GM12878 (cell line): ENCODE measurements around the gene TBC1D10A. TPM values are rescaled to one million over a fixed set of nuclear protein-coding genes. Genes with fewer than 3 reads are reported as not detected.

Experiments used
- ATAC-seq: fragments of 200-7000 bp; cut with Tn5 transposase; 3 replicates; pipeline ENCODE4 v1.9.1; 2020; ENCODE audit warnings: mild to moderate bottlenecking, moderate library complexity
- BruUV-seq: library from RNA; stranded (reverse); fragments of 400-500 nt; replicated peaks from 2 replicates; lab custom pipeline; 2021; lab: Mats Ljungman, UMichigan
- CTCF ChIA-PET: fragments of 300-600 bp; sonication (Branson Sonifier 250); formaldehyde crosslinking; extraction: SDS; loops from one replicate; lab custom pipeline; 2021; ENCODE audit warnings: inconsistent platforms; lab: Yijun Ruan, JAX
- POLR2A ChIA-PET: fragments of 350-600 bp; formaldehyde crosslinking; extraction: SDS; loops from one replicate; lab custom pipeline; 2021; ENCODE audit warnings: inconsistent platforms; lab: Charles Lee
- RAD21 ChIA-PET: fragments of 300-600 bp; sonication (Branson Sonifier 250); formaldehyde crosslinking; loops from one replicate; lab custom pipeline; 2023; ENCODE audit warnings: antibody characterized with exemption; ENCODE audit not compliant: unreplicated experiment; lab: Charles Lee
- SMC1A ChIA-PET: fragments of 300-600 bp; sonication (Branson Sonifier 250); formaldehyde crosslinking; loops from one replicate; lab custom pipeline; 2023; ENCODE audit not compliant: unreplicated experiment, uncharacterized antibody; lab: Charles Lee
- DNase-seq: peaks from one replicate; pipeline ENCODE4 v3.0.0-alpha.2; 2011; ENCODE audit warnings: low read depth, low spot score
- FAIRE-seq: peaks from 3 replicates; lab custom pipeline; 2011; peaks lifted over from hg19 to GRCh38; lab: Jason Lieb, UNC
- H2AFZ ChIP-seq: 2 replicates; pipeline ENCODE4 v1.6.0; 2011; ENCODE audit warnings: low read depth, low read length, control low read depth; ENCODE audit not compliant: control insufficient read depth
- H3K27ac ChIP-seq: 2 replicates; pipeline ENCODE4 v1.5.1; 2011; ENCODE audit warnings: control low read depth; ENCODE audit not compliant: control insufficient read depth, insufficient read depth
- H3K27me3 ChIP-seq, 2 experiments: replicated peaks in 1 of 2; 2 replicates each; pipeline versions ENCODE4 v1.6.0 to v1.6.1; 2011; ENCODE audit warnings: low read length in 1 of 2; ENCODE audit not compliant: control insufficient read depth in 2 of 2, insufficient read depth in 2 of 2
- H3K36me3 ChIP-seq, 2 experiments: 2 replicates each; pipeline ENCODE4 v1.5.1; 2011; ENCODE audit warnings: low read length in 1 of 2; ENCODE audit not compliant: control insufficient read depth in 2 of 2, insufficient read depth in 2 of 2
- H3K4me1 ChIP-seq: 2 replicates; pipeline ENCODE4 v1.6.1; 2011; ENCODE audit warnings: mild to moderate bottlenecking, low read length, moderate library complexity, mixed read lengths; ENCODE audit not compliant: control insufficient read depth, insufficient read depth
- H3K4me2 ChIP-seq: 2 replicates; pipeline ENCODE4 v1.6.0; 2011; ENCODE audit warnings: control low read depth; ENCODE audit not compliant: control insufficient read depth, insufficient read depth
- H3K4me3 ChIP-seq: fragments of 200-600 bp; sonication (generic); 2 replicates; pipeline ENCODE4 v1.5.1; 2016
- H3K79me2 ChIP-seq: 2 replicates; pipeline ENCODE4 v1.6.0; 2011; ENCODE audit warnings: low read length; ENCODE audit not compliant: control insufficient read depth, insufficient read depth
- H3K9ac ChIP-seq: 2 replicates; pipeline ENCODE4 v1.8.0; 2011; ENCODE audit warnings: low read length, control low read depth, mixed read lengths; ENCODE audit not compliant: control insufficient read depth, insufficient read depth
- H3K9me3 ChIP-seq: replicated peaks from 3 replicates; pipeline ENCODE4 v1.5.1; 2011; ENCODE audit warnings: mild to moderate bottlenecking, low read length; ENCODE audit not compliant: control insufficient read depth, insufficient read depth
- H4K20me1 ChIP-seq: 2 replicates; pipeline ENCODE4 v1.6.0; 2011; ENCODE audit not compliant: control insufficient read depth, insufficient read depth
- BCL11A ChIP-seq: IDR thresholded peaks from 2 replicates; pipeline ENCODE4 v1.6.1; 2011; ENCODE audit warnings: low read depth, low read length
- BCLAF1 ChIP-seq: fragments of 450-650 bp; IDR thresholded peaks from 2 replicates; pipeline ENCODE4 v1.6.1; 2017; ENCODE audit warnings: antibody characterized with exemption, mild to moderate bottlenecking, moderate library complexity
- BRCA1 ChIP-seq: IDR thresholded peaks from 2 replicates; pipeline ENCODE4 v1.6.1; 2011; ENCODE audit warnings: low read depth, low read length, improper control_type of control experiment
- DPF2 ChIP-seq: fragments of 450-650 bp; IDR thresholded peaks from 2 replicates; pipeline ENCODE4 v1.6.1; 2017; ENCODE audit warnings: mild to moderate bottlenecking
- ESRRA ChIP-seq: IDR thresholded peaks from 2 replicates; pipeline ENCODE4 v1.6.1; 2012; ENCODE audit warnings: mild to moderate bottlenecking, low read length, improper control_type of control experiment
- HDAC2 ChIP-seq: fragments of 200-600 bp; sonication (generic); IDR thresholded peaks from 2 replicates; pipeline ENCODE4 v1.6.1; 2017
- HDAC6 ChIP-seq: fragments of 200-600 bp; sonication (generic); IDR thresholded peaks from one replicate; pipeline ENCODE4 v1.8.0; 2017; ENCODE audit warnings: antibody characterized with exemption; ENCODE audit not compliant: unreplicated experiment
- HDGF ChIP-seq: fragments of 450-650 bp; IDR thresholded peaks from 2 replicates; pipeline ENCODE4 v1.6.1; 2016; ENCODE audit warnings: antibody characterized with exemption
- IRF4 ChIP-seq: IDR thresholded peaks from 2 replicates; pipeline ENCODE4 v1.6.1; 2011; ENCODE audit warnings: low read depth, low read length
- KAT2A ChIP-seq: conservative IDR thresholded peaks from 2 replicates; pipeline ENCODE4 v1.6.1; 2011; ENCODE audit warnings: low read depth, low read length; ENCODE audit not compliant: control insufficient read depth
- RAD21 ChIP-seq: IDR thresholded peaks from 2 replicates; pipeline ENCODE4 v1.6.1; 2011; ENCODE audit warnings: mild to moderate bottlenecking, low read depth, low read length, moderate library complexity; ENCODE audit not compliant: insufficient read depth
- SIX5 ChIP-seq: IDR thresholded peaks from 2 replicates; pipeline ENCODE4 v1.6.1; 2011; ENCODE audit warnings: mild to moderate bottlenecking, low read depth, low read length, moderate library complexity; ENCODE audit not compliant: severe bottlenecking
- SKIL ChIP-seq: fragments of 450-650 bp; IDR thresholded peaks from 2 replicates; pipeline ENCODE4 v1.6.1; 2017; ENCODE audit warnings: mild to moderate bottlenecking, low read depth, inconsistent platforms; ENCODE audit not compliant: poor library complexity, severe bottlenecking
- SMAD1 ChIP-seq: fragments of 450-650 bp; IDR thresholded peaks from 2 replicates; pipeline ENCODE4 v1.6.1; 2018; ENCODE audit warnings: mild to moderate bottlenecking, low read depth; ENCODE audit not compliant: partially characterized antibody
- SRF ChIP-seq, 2 experiments: IDR thresholded peaks; 2 replicates each; pipeline ENCODE4 v1.6.1; 2011; ENCODE audit warnings: low read depth in 2 of 2, low read length in 2 of 2, mild to moderate bottlenecking in 1 of 2, moderate library complexity in 1 of 2
- ZNF274 ChIP-seq: IDR thresholded peaks from one replicate; pipeline ENCODE4 v1.8.0; 2011; ENCODE audit not compliant: insufficient read length, insufficient read depth
- WGBS: methylation state at CpG from one replicate; pipeline ENCODE4 v1.1.6; 2016; ENCODE audit warnings: low lambda C conversion rate; ENCODE audit not compliant: insufficient replicate concordance, insufficient coverage; ENCODE audit errors: missing lambda C conversion rate; 5-methylcytosine and 5-hydroxymethylcytosine counted together
- in situ Hi-C: fragments of 300-500 bp; cut with MboI; formaldehyde crosslinking; loops from 9 replicates; pipeline ENCODE4 v1.14.3; 2018; ENCODE audit warnings: mixed read lengths
- intact Hi-C: fragments of 100-400 bp; cut with micrococcal nuclease; formaldehyde crosslinking; loops from one replicate; pipeline ENCODE4 v1.14.2; 2022; ENCODE audit not compliant: unreplicated experiment
- polyA plus RNA-seq, 11 experiments: library from polyadenylated mRNA; depleted of rRNA in 4 of 11; unstranded in 6 of 11; stranded (reverse) in 5 of 11; fragments of >200 nt; fragmentation: Nextera tagmentation in 4 of 11; fragmentation: Illumina TruSeq in 1 of 11; extraction: Ambion mirVana in 4 of 11; extraction: Trizol in 1 of 11; gene quantifications; 1 replicate in 1 of 11; 2 replicates in 10 of 11; pipeline versions ENCODE4 v1.2.1 to v1.2.3, GENCODE V29; 2011 to 2016; ENCODE audit warnings: inconsistent platforms in 2 of 11, missing spikeins in 2 of 11, low read depth in 1 of 11
- total RNA-seq, 4 experiments: library from RNA; depleted of rRNA in 3 of 4; stranded (reverse); fragments of >200 nt in 3 of 4; fragmentation: Illumina TruSeq in 1 of 4; extraction: Trizol in 1 of 4; gene quantifications; 2 replicates each; pipeline versions ENCODE4 v1.2.1 to v1.2.3, GENCODE V29; 2013 to 2021

TBC1D10A gene
- total and polyA plus RNA-seq, 10 of the 15 experiments (the other 5 are each of a cell fraction or from before 2014, with no cell fraction given) = 0.27 to 25.7 (median 15.3) TPM

GRCh38 chr22:30249049-30250038 lies 77.4 kb downstream of the TBC1D10A start:
- H3K27me3 ChIP-seq = peaks cover 3 to 4% of the 10 kb centered on the region in 2 experiments; a peak in 2 of 4 replicates
- POLR2A ChIA-PET = no interaction called here
- intact Hi-C loops = no loop called here

GRCh38 chr22:30248484-30248883 lies 78.3 kb downstream of the TBC1D10A start:
- H3K27me3 ChIP-seq = peaks cover 3 to 4% of the 10 kb centered on the region in 2 experiments; a peak in 2 of 4 replicates
- no peaks in the 10 kb centered on the region for H3K9me3 ChIP-seq
- ChIA-PET CTCF (no interaction called here), RAD21 (interaction anchor here (0.8 kb wide), 1 partner anchor 149 kb away, joined by 3 read pairs; no protein-coding TSS in a partner anchor), SMC1A (no interaction called here), POLR2A (no interaction called here)
- H3K36me3 ChIP-seq = no peaks in the 10 kb centered on the region
- H3K79me2 ChIP-seq = no peaks in the 10 kb centered on the region
- no peak for ATAC-seq
- 24% methylated on average over 6 of the region's 6 CpGs for WGBS
- no peak for DNase-seq
- BruUV-seq = no TSS peak
- no peak overlapping the region for H3K9ac ChIP-seq
- H4K20me1 ChIP-seq = no peaks in the 10 kb centered on the region
- H3K27ac ChIP-seq = no peak overlapping the region
- intact Hi-C loops = no loop called here
- H3K4me2 ChIP-seq = no peak overlapping the region
- no peak overlapping the region for H3K4me3 ChIP-seq
- in situ Hi-C loops = no loop called here
- no peak overlapping the region for H2AFZ ChIP-seq
- FAIRE-seq = no peak
- H3K4me1 ChIP-seq = peaks cover 10% of the 10 kb centered on the region
- TF ChIP-seq RAD21 (no peak), ZNF274 (no peak), SKIL (no peak), BCLAF1 (no peak), SRF (IDR thresholded peaks at IDR 0.05; ENCODE audit: low read depth in 2 of 2, low read length in 2 of 2) (no peak), SIX5 (no peak), HDGF (no peak), DPF2 (no peak)

More at GRCh38 chr22:30249049-30250038, 77.4 kb downstream of the TBC1D10A start:
- DNase-seq (no peak), ATAC-seq (no peak), FAIRE-seq (no peak)
- in situ Hi-C loops = no loop called here
- RAD21 ChIA-PET = no interaction called here
- CTCF ChIA-PET = no interaction called here
- H4K20me1 ChIP-seq = no peaks in the 10 kb centered on the region
- no peaks in the 10 kb centered on the region for H3K9me3 ChIP-seq
- BruUV-seq = no TSS peak
- H3K36me3 ChIP-seq = no peaks in the 10 kb centered on the region
- no peak overlapping the region for H3K4me3 ChIP-seq
- H2AFZ ChIP-seq = no peak overlapping the region
- H3K9ac ChIP-seq = no peak overlapping the region
- TF ChIP-seq BCL11A (no peak), BRCA1 (no peak), HDAC6 (no peak), KAT2A (no peak), HDAC2 (no peak), ESRRA (no peak), IRF4 (no peak), SMAD1 (no peak)
- 56% methylated on average over 24 of the region's 27 CpGs for WGBS
- SMC1A ChIA-PET = interaction anchor here (0.6 to 0.9 kb wide), 2 partner anchors 60 to 602 kb away, joined by 3 read pairs; no protein-coding TSS in a partner anchor
- no peak overlapping the region for H3K27ac ChIP-seq
- H3K4me1 ChIP-seq = peaks cover 10% of the 10 kb centered on the region
- H3K79me2 ChIP-seq = no peaks in the 10 kb centered on the region
- no peak overlapping the region for H3K4me2 ChIP-seq
